NCI-H1694 (cell line): ENCODE data around the gene SNX1.

Source experiments
- DNase-seq: peaks from one replicate; lab custom pipeline; 2025; lab: John Stamatoyannopoulos, UW

Gene SNX1

DNA sequence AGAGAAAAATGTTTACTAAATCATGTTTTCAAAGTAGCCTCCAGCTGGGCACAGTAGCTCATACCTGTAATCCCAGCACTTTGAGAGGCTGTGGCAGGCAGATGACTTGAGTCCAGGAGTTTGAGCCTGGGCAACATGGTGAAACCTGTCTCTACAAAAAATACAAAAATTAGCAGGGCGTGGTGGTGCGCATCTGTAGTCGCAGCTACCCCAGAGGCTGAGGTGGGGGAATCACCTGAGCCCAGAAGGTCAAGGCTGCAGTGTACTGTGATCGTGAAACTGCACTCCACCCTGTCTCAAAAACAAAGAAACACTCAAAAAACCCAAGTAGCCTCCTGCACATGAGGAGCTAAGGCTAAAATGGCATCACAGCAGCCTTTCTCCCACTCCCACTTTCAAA lies 68.7 kb downstream of the SNX1 start:
- DNase-seq = no peak

- DNase-seq = no peak
Measured at GRCh38 chr15:64166102-64166890, 70.5 kb downstream of the SNX1 start.

DNA sequence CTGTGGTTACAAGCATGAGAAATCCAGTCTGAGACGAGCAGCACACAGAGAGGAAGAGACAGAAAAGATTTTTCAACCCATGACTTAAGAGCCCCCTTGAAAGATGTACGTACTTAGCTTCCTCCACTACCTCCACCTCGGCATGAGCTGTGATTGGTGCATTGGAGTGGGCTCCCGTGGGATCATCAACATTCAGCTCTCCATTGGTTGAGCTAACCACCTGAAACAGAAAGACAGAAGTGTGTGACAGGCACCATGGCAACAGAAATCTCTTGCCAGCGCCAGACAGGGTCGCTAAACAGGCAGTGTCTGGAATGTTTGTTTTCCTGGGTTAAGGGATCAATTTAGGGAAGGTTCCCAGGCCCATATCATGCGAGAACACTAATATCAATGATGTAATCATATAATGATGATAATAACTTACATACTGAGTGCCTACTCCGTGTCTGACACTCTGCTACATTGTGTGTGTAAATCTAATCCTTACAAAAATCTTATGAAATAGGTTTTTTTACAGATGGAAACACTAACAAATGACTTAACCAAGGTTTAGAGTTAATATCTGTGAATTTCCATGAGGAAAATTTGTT lies 84.5 kb downstream of the SNX1 start:
- DNase-seq = no peak

GRCh38 chr15:64182859-64183370 lies 87.1 kb downstream of the SNX1 start:
- no peak for DNase-seq

GRCh38 chr15:64185146-64185911 lies 89.5 kb downstream of the SNX1 start:
- no peak for DNase-seq

DNA sequence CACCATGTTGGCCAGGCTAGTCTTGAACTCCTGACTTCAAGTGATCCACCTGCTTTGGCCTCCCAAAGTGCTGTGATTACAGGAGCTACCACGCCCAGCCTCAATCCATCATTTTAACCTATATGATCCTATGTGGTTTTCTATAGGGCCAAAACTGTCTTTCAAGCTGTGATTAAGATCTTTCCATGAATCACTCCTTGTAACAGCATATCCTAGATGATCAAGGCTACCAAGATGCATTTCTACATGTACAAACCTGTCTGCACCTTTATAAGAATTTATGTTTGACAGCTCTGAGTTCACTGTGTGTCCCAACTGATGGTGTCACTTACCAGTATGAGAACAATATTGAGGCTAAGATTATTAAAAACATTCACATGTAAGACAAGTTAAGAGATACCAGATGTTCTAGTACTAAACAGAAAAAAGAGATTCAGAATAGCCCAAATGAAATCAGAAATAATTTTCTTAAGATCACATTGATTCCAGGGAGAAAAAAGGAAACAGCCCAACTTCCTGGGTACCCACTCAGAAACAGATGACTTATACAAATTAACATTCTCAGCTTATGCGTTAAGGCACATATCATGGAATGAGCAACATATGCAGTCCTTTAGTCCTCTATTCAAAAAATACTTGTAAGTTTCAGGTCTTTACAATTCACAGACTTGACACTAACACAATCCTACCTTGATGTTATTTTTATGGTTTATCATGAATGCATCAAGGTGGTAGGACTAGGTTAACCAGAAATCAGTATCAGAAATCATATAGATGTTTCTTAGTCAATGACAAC lies 91.8 kb downstream of the SNX1 start:
- no peak for DNase-seq
